Naive thymus-derived CD4-positive, alpha-beta T cell (primary cell): Measurements from ENCODE around the gene RRAS. TPM values are rescaled to one million over a fixed set of nuclear protein-coding genes. Genes with fewer than 3 reads are reported as not detected.
A peak's percentile ranks its signal among the peaks of the same experiment; 100 is the strongest.

ENCODE experiments used
- ATAC-seq: fragments of 150-1000 bp; cut with Tn5 transposase; 2 replicates; pipeline ENCODE4 v1.10.0; 2021; ENCODE audit warnings: mild to moderate bottlenecking, moderate library complexity
- CTCF ChIA-PET: fragments of 350-600 bp; sonication (Branson Sonifier 250); formaldehyde crosslinking; loops from one replicate; lab custom pipeline; 2021; ENCODE audit warnings: antibody characterized with exemption; lab: Charles Lee
- POLR2A ChIA-PET: fragments of 350-600 bp; sonication (Branson Sonifier 250); formaldehyde crosslinking; loops from one replicate; lab custom pipeline; 2021; ENCODE audit warnings: antibody characterized with exemption, inconsistent platforms; lab: Charles Lee
- DNase-seq, 9 donors: peaks; one replicate each; pipeline versions ENCODE4 v3.0.0 to v3.0.0-alpha.2; 2020 to 2022; ENCODE audit warnings: mixed read lengths in 1 of 9
- H3K27ac ChIP-seq: one replicate; pipeline ENCODE4 v1.7.0; 2013; ENCODE audit warnings: mild to moderate bottlenecking, low read depth, low read length, moderate library complexity
- H3K27me3 ChIP-seq, 2 donors: one replicate each; pipeline ENCODE4 v1.7.0; 2013; ENCODE audit warnings: low read length in 2 of 2, mild to moderate bottlenecking in 2 of 2, moderate library complexity in 2 of 2; ENCODE audit not compliant: control insufficient read depth in 2 of 2, insufficient read depth in 2 of 2
- H3K36me3 ChIP-seq, 3 experiments: 1 replicate in 2 of 3; 2 replicates in 1 of 3; pipeline ENCODE4 v1.7.0; 2013; ENCODE audit warnings: low read length in 3 of 3, mild to moderate bottlenecking in 3 of 3, moderate library complexity in 1 of 3; ENCODE audit not compliant: insufficient read depth in 3 of 3, control insufficient read depth in 2 of 3
- H3K4me1 ChIP-seq, 2 donors: one replicate each; pipeline ENCODE4 v1.7.0; 2013; ENCODE audit warnings: low read length in 2 of 2, mild to moderate bottlenecking in 2 of 2, moderate library complexity in 1 of 2; ENCODE audit not compliant: control insufficient read depth in 2 of 2, insufficient read depth in 2 of 2
- H3K4me3 ChIP-seq: 2 replicates; pipeline ENCODE4 v1.7.0; 2013; ENCODE audit warnings: mild to moderate bottlenecking, low read length
- H3K9me3 ChIP-seq, 3 experiments: 1 replicate in 2 of 3; 2 replicates in 1 of 3; pipeline ENCODE4 v1.7.0; 2013; ENCODE audit warnings: low read length in 3 of 3; ENCODE audit not compliant: control insufficient read depth in 2 of 3
- H3K27ac Mint-ChIP-seq, 9 donors: one replicate each; pipeline ENCODE4 v1.8.0; 2020 to 2022; ENCODE audit warnings: mixed read lengths in 9 of 9, mild to moderate bottlenecking in 8 of 9, moderate library complexity in 5 of 9, inconsistent platforms in 2 of 9
- H3K27me3 Mint-ChIP-seq, 5 donors: one replicate each; pipeline ENCODE4 v1.8.0; 2021 to 2022; ENCODE audit warnings: mixed read lengths in 5 of 5, mild to moderate bottlenecking in 1 of 5
- H3K36me3 Mint-ChIP-seq, 5 donors: one replicate each; pipeline ENCODE4 v1.8.0; 2020 to 2022; ENCODE audit warnings: mixed read lengths in 5 of 5, mild to moderate bottlenecking in 3 of 5, inconsistent platforms in 1 of 5
- H3K4me1 Mint-ChIP-seq, 7 donors: one replicate each; pipeline ENCODE4 v1.8.0; 2020 to 2022; ENCODE audit warnings: mixed read lengths in 7 of 7, mild to moderate bottlenecking in 3 of 7, inconsistent platforms in 1 of 7
- H3K4me3 Mint-ChIP-seq, 10 donors: one replicate each; pipeline ENCODE4 v1.8.0; 2020 to 2022; ENCODE audit warnings: mild to moderate bottlenecking in 10 of 10, mixed read lengths in 10 of 10, moderate library complexity in 6 of 10, inconsistent platforms in 2 of 10
- H3K9me3 Mint-ChIP-seq, 11 donors: one replicate each; pipeline ENCODE4 v1.8.0; 2020 to 2022; ENCODE audit warnings: mixed read lengths in 11 of 11, mild to moderate bottlenecking in 4 of 11, inconsistent platforms in 1 of 11, moderate library complexity in 1 of 11
- intact Hi-C, 2 donors: fragments of 100-400 bp; cut with micrococcal nuclease; formaldehyde crosslinking; loops; one replicate each; pipeline ENCODE4 v1.15.1; 2023
- polyA plus RNA-seq, 2 donors: library from polyadenylated mRNA; unstranded; fragments of 300-500 nt; fragmentation: Illumina TruSeq; gene quantifications; one replicate each; pipeline ENCODE4 v1.2.3, GENCODE V29; 2021
- total RNA-seq, 6 experiments: library from RNA in 5 of 6; stranded (reverse) in 5 of 6; gene quantifications; 1 replicate in 5 of 6; 2 replicates in 1 of 6; pipeline ENCODE4 v1.2.3 and lab custom pipeline; 2021 to 2026

The RRAS gene
- total and polyA plus RNA-seq, 7 experiments from 2014 or later, result 11.0 to 37.0 (median 13.9) TPM

- Mint-ChIP-seq H3K9me3 (peaks cover 0 to 2% (median 0%) of the 10 kb centered on the region in 11 donors), H3K4me3 (no peak overlapping the region), H3K27me3 (no peaks in the 10 kb centered on the region), H3K27ac (peak overlapping the region in 2 of 9 donors; percentile 36 to 43), H3K36me3 (peaks cover 0 to 21% (median 6%) of the 10 kb centered on the region in 5 donors), H3K4me1 (peaks cover 15 to 31% (median 22%) of the 10 kb centered on the region in 7 donors)
- intact Hi-C loops, result loop anchor here in 1 of 2 donors (5.0 kb wide), 1 partner anchor 290 kb away; no protein-coding TSS in a partner anchor
- no peaks in the 10 kb centered on the region for H3K9me3 ChIP-seq
- no peak overlapping the region for H3K27ac ChIP-seq
- H3K4me1 ChIP-seq, result peaks cover 17 to 18% of the 10 kb centered on the region in 2 donors
- ChIA-PET CTCF (interaction anchor here (0.6 kb wide), 1 partner anchor 21 kb away, joined by 3 read pairs; no protein-coding TSS in a partner anchor), POLR2A (interaction anchor here (0.6 kb wide), 1 partner anchor 194 kb away, joined by 3 read pairs; no protein-coding TSS in a partner anchor)
- DNase-seq, result no peak
- peaks cover 3 to 57% (median 8%) of the 10 kb centered on the region in 3 experiments for H3K36me3 ChIP-seq
- H3K27me3 ChIP-seq, result no peaks in the 10 kb centered on the region
- no peak for ATAC-seq
- no peak overlapping the region for H3K4me3 ChIP-seq
Measured at GRCh38 chr19:49682274-49682673, 42.3 kb upstream of the RRAS start.

- no peak overlapping the region for H3K4me3 Mint-ChIP-seq
- ChIA-PET CTCF (interaction anchor here (0.9 to 1.2 kb wide), 2 partner anchors 176 to 688 kb away, joined by 3 to 4 read pairs; partner anchors contain the start of gene RUVBL2), POLR2A (no interaction called here)
- Histone ChIP-seq H3K27me3 (no peaks in the 10 kb centered on the region), H3K36me3 (peaks cover 3 to 56% (median 8%) of the 10 kb centered on the region in 3 experiments), H3K4me1 (peaks cover 17 to 18% of the 10 kb centered on the region in 2 donors), H3K27ac (no peak overlapping the region), H3K9me3 (no peaks in the 10 kb centered on the region), H3K4me3 (no peak overlapping the region)
- peaks cover 15 to 29% (median 22%) of the 10 kb centered on the region in 7 donors for H3K4me1 Mint-ChIP-seq
- H3K36me3 Mint-ChIP-seq, result peaks cover 0 to 21% (median 6%) of the 10 kb centered on the region in 5 donors
- H3K9me3 Mint-ChIP-seq, result peaks cover 0 to 2% (median 0%) of the 10 kb centered on the region in 11 donors
- no peak for ATAC-seq
- no peaks in the 10 kb centered on the region for H3K27me3 Mint-ChIP-seq
- intact Hi-C loops, result loop anchor here in 1 of 2 donors (5.0 kb wide), 1 partner anchor 290 kb away; no protein-coding TSS in a partner anchor
- DNase-seq, result no peak
- no peak overlapping the region for H3K27ac Mint-ChIP-seq
Measured at GRCh38 chr19:49681830-49682229, 41.9 kb upstream of the RRAS start.

GRCh38 chr19:49680421-49681351 lies 40.7 kb upstream of the RRAS start:
- H3K4me1 Mint-ChIP-seq, result peaks cover 15 to 39% (median 31%) of the 10 kb centered on the region in 7 donors
- ChIA-PET CTCF (interaction anchor here (0.6 to 1.5 kb wide), 9 partner anchors 10 to 687 kb away, joined by 3 to 4 read pairs (median 4); partner anchors contain the start of gene RUVBL2), POLR2A (interaction anchor here (0.5 to 8.5 kb wide), 8 partner anchors 8 to 302 kb away, joined by 3 to 91 read pairs (median 3); partner anchors contain the start of genes ADM5, BCL2L12 and IRF3)
- ATAC-seq (peak; percentile 41), DNase-seq (peak; percentile 81 to 98 (median 90))
- H3K27ac Mint-ChIP-seq, result peak overlapping the region in 6 of 9 donors; percentile 31 to 97 (median 80)
- H3K4me3 ChIP-seq, result no peak overlapping the region
- peak overlapping the region; percentile 71 for H3K27ac ChIP-seq
- H3K27me3 Mint-ChIP-seq, result no peaks in the 10 kb centered on the region
- H3K9me3 Mint-ChIP-seq, result peaks cover 0 to 2% (median 0%) of the 10 kb centered on the region in 11 donors
- H3K4me1 ChIP-seq, result peaks cover 18 to 23% of the 10 kb centered on the region in 2 donors
- H3K9me3 ChIP-seq, result no peaks in the 10 kb centered on the region
- peaks cover 3 to 47% (median 8%) of the 10 kb centered on the region in 3 experiments for H3K36me3 ChIP-seq
- no peaks in the 10 kb centered on the region for H3K27me3 ChIP-seq
- peaks cover 0 to 19% (median 6%) of the 10 kb centered on the region in 5 donors for H3K36me3 Mint-ChIP-seq
- intact Hi-C loops, result loop anchor here (1.0 to 5.0 kb wide), 4 partner anchors 10 to 454 kb away; no protein-coding TSS in a partner anchor
- peak overlapping the region in 4 of 10 donors; percentile 12 to 47 (median 33) for H3K4me3 Mint-ChIP-seq

DNA sequence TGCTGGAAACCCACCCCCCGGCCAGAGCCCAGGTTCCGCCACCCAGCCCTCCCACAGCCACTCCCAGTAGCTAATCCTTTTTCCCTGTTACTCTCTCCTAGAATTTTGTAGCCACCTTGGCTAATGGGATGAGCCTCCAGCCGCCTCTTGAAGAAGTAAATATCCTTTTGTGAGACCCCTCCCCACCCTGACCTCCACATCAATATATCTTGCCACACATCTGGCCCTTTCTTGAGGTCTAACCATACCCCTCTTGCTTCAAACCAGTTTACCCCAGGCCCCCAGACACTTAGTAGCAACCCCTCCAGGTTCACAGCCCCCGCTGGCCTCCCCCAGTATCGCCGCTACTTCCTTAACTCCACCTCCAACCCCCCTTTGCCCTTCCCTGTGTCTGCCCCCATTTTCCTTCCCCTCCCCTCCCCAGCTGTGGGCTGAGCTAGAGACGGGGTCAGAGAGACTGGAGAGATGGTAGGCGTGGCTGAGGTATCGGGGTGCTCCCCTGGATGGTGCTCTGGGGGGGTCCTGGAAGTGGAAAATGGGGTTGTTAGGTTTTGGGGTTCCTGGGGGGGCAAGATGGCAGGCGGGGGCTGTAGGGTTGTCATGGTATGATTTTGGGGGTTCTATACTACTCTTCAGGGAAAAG lies 39.9 kb upstream of the RRAS start:
- POLR2A ChIA-PET, result interaction anchor here (0.5 to 8.5 kb wide), 6 partner anchors 16 to 301 kb away, joined by 3 to 91 read pairs (median 4); partner anchors contain the start of genes BCL2L12 and IRF3
- Mint-ChIP-seq H3K4me3 (peak overlapping the region in 7 of 10 donors; percentile 11 to 56 (median 19)), H3K4me1 (peaks cover 15 to 39% (median 31%) of the 10 kb centered on the region in 7 donors), H3K9me3 (peaks cover 0 to 2% (median 0%) of the 10 kb centered on the region in 11 donors), H3K27me3 (no peaks in the 10 kb centered on the region), H3K36me3 (peaks cover 0 to 12% (median 0%) of the 10 kb centered on the region in 5 donors), H3K27ac (peak overlapping the region; percentile 40 to 97 (median 76))
- intact Hi-C loops, result loop anchor here (1.0 to 10.0 kb wide), 8 partner anchors 10 to 1045 kb away; partner anchors contain the start of genes DBP (in 2 of the 2) and FUZ (in 1 of the 2)
- CTCF ChIA-PET, result interaction anchor here (0.9 to 2.2 kb wide), 6 partner anchors 60 to 454 kb away, joined by 3 to 12 read pairs (median 7); no protein-coding TSS in a partner anchor
- DNase-seq (peak in 1 of 9 donors; percentile 32), ATAC-seq (no peak)
- Histone ChIP-seq H3K9me3 (no peaks in the 10 kb centered on the region), H3K36me3 (peaks cover 3 to 39% (median 8%) of the 10 kb centered on the region in 3 experiments), H3K4me1 (peaks cover 18 to 23% of the 10 kb centered on the region in 2 donors), H3K4me3 (no peak overlapping the region), H3K27me3 (no peaks in the 10 kb centered on the region), H3K27ac (peak overlapping the region; percentile 71)

DNA sequence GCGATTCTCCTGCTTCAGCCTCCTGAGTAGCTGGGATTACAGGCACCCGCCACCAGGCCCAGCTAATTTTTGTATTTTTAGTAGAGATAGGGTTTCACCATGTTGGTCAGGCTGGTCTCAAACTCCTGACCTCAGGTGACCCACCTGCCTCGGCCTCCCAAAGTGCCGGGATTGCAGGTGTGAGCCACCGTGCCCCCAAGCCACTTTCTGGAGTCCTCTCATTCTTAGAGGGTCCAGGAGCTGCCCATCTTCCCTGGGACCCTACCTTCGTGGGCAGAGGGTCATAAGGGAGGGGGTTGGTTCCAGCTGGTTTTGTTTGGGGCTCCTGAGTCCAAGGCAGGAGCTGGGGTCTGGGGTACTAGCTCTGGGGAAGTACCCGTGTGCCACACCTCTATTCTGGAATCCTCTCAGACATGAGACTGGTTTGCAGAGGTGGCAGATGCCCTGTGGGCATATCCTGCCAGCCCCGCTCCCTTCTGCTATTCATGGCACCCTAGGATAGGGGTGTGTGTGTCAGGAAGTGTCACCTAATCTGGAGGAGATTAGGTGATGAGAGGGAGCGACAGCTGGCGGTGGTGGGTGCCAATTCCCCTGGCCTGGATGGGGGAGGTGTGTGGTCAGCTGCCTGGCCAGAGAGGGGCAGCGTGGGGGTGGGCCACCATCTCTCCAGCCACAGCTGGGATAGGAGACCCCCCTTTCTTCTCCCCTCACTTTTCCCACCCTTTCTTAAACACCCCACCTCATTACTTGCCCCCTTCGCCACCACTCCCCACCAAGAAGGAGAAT lies 39.2 kb upstream of the RRAS start:
- peaks cover 14 to 39% (median 31%) of the 10 kb centered on the region in 7 donors for H3K4me1 Mint-ChIP-seq
- POLR2A ChIA-PET, result interaction anchor here (0.5 to 8.5 kb wide), 7 partner anchors 10 to 183 kb away, joined by 3 to 91 read pairs (median 7); partner anchors contain the start of genes ADM5, BCL2L12, IRF3 and NOSIP
- peak overlapping the region in 6 of 9 donors; percentile 22 to 97 (median 59) for H3K27ac Mint-ChIP-seq
- H3K36me3 Mint-ChIP-seq, result peaks cover 0 to 12% (median 0%) of the 10 kb centered on the region in 5 donors
- DNase-seq, result no peak
- Histone ChIP-seq H3K4me3 (no peak overlapping the region), H3K27me3 (no peaks in the 10 kb centered on the region), H3K9me3 (no peaks in the 10 kb centered on the region), H3K36me3 (peaks cover 3 to 32% (median 8%) of the 10 kb centered on the region in 3 experiments), H3K27ac (peak overlapping the region; percentile 71), H3K4me1 (peaks cover 18 to 23% of the 10 kb centered on the region in 2 donors)
- no peaks in the 10 kb centered on the region for H3K27me3 Mint-ChIP-seq
- H3K9me3 Mint-ChIP-seq, result peaks cover 0 to 1% (median 0%) of the 10 kb centered on the region in 11 donors
- CTCF ChIA-PET, result interaction anchor here (0.6 to 2.2 kb wide), 12 partner anchors 11 to 453 kb away, joined by 3 to 12 read pairs (median 6); partner anchors contain the start of gene CPT1C
- H3K4me3 Mint-ChIP-seq, result peak overlapping the region in 3 of 10 donors; percentile 12 to 100 (median 47)
- ATAC-seq, result no peak
- intact Hi-C loops, result loop anchor here (1.0 to 10.0 kb wide), 10 partner anchors 99 to 1044 kb away; partner anchors contain the start of genes DBP (in 2 of the 2), FLT3LG (in 1 of the 2), FUZ (in 1 of the 2) and NOSIP (in 1 of the 2)
